Psoas muscle (tissue), 8 donors: ENCODE data around the gene HEXIM1. TPM values are rescaled to one million over a fixed set of nuclear protein-coding genes. Genes with fewer than 3 reads are reported as not detected.

ENCODE experiments used
- ATAC-seq, 4 donors: fragments of 200-7000 bp; cut with Tn5 transposase; one replicate each; pipeline ENCODE4 v1.9.1; 2020; ENCODE audit warnings: moderate library complexity in 3 of 4, mild to moderate bottlenecking in 2 of 4
- DNase-seq, 2 donors: peaks; one replicate each; pipeline ENCODE4 v3.0.0-alpha.2; 2020
- H3K27ac ChIP-seq: fragments of 200-600 bp; one replicate; pipeline ENCODE4 v1.8.0; 2022
- H3K27me3 ChIP-seq, 3 donors: fragments of 200-600 bp in 1 of 3; one replicate each; pipeline versions ENCODE4 v1.6.1 to v1.8.0; 2013 to 2022; ENCODE audit warnings: low read length in 2 of 3, mild to moderate bottlenecking in 2 of 3, moderate library complexity in 1 of 3; ENCODE audit not compliant: insufficient read depth in 3 of 3
- H3K36me3 ChIP-seq, 2 donors: fragments of 200-600 bp in 1 of 2; one replicate each; pipeline versions ENCODE4 v1.6.1 to v1.8.0; 2013 to 2022; ENCODE audit warnings: low read depth in 1 of 2, mild to moderate bottlenecking in 1 of 2, moderate library complexity in 1 of 2; ENCODE audit not compliant: insufficient read depth in 1 of 2
- H3K4me1 ChIP-seq: fragments of 200-600 bp; one replicate; pipeline ENCODE4 v1.8.0; 2022
- H3K4me3 ChIP-seq: fragments of 200-600 bp; one replicate; pipeline ENCODE4 v1.8.0; 2022; ENCODE audit warnings: mild to moderate bottlenecking
- H3K9me3 ChIP-seq: fragments of 200-600 bp; one replicate; pipeline ENCODE4 v1.8.0; 2022
- WGBS, 3 donors: extraction: QIAGEN DNeasy Blood & Tissue Kit; methylation state at CpG; one replicate each; pipeline versions ENCODE4 v1.1.6 to v1.1.7; 2013; 5-methylcytosine and 5-hydroxymethylcytosine counted together
- intact Hi-C, 2 donors: fragments of 100-400 bp; cut with DNase I; formaldehyde crosslinking; loops; one replicate each; pipeline versions ENCODE4 v1.11.0 to v1.14.2; 2022
- polyA plus RNA-seq, 3 donors: library from polyadenylated mRNA; stranded (reverse); fragments of 200-250 nt; gene quantifications; one replicate each; pipeline ENCODE4 v1.2.3, GENCODE V29; 2013
- total RNA-seq, 4 donors: library from RNA; stranded (reverse); fragmentation: NEBNext Ultra II Directional in 2 of 4; extraction: Animal tissue kit (Norgen Biotek cat#: 25700) in 2 of 4; gene quantifications; one replicate each; pipeline versions ENCODE4 v1.2.1 to v1.2.4, GENCODE V29; 2021 to 2023
- TF ChIP-seq, protein P1 (sequence below): fragments of 200-600 bp; IDR thresholded peaks from one replicate; pipeline ENCODE4 v1.8.0; 2022; ENCODE audit warnings: antibody characterized with exemption
- donor health status: healthy with polysubstance abuse.
- donor health status: DM: no; HTN: no; CAD: no; lungs with moderate emphysema.
- donor health status: Bipolar disorder and iron deficiency.
- donor health status: healthy.
- donor health status: DM: yes; HTN: yes; CAD: no.
- donor health status: DM: no; HTN: no; CAD: no.
- donor health status: DM: no; HTN: no; CAD: no.
- donor health status: DM: yes; HTN: yes; CAD: no.

The HEXIM1 gene
- total and polyA plus RNA-seq, 7 donors: 9.5 to 127 (median 29.2) TPM

DNA sequence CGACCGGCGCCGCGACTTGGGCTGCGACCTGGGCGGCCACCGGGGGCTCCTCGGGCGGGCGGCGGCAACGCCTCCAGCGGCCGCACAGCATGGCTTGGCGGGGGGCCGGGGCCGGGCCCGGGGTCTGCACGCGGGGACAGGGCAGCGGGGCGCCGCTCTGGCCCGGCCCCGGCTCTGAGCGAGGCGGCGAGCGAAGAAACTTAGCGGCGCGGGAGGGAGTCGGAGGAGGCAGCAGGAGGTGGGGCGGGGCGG is 16.0 kb upstream of the HEXIM1 start, which contains the start of gene PLCD3:
Gene PLCD3, minus strand, starts transcription at position 196 of the 252 bp plus-strand sequence. Its CDS starts 105 bp downstream, at position 91.
- WGBS, 3 donors: 0 to 2% (median 1%) methylated on average over 19 to 36 of the region's 36 CpGs
- no peaks in the 10 kb centered on the region for H3K9me3 ChIP-seq
- peak within 1 kb of the TSS; percentile 88 for H3K4me3 ChIP-seq
- H3K27ac ChIP-seq: peak within 1 kb of the TSS; percentile 91
- ATAC-seq (no peak), DNase-seq (no peak)
- H3K27me3 ChIP-seq: no peaks in the 10 kb centered on the region
- H3K36me3 ChIP-seq: no peaks in the 10 kb centered on the region
- TF ChIP-seq, protein P1, sequence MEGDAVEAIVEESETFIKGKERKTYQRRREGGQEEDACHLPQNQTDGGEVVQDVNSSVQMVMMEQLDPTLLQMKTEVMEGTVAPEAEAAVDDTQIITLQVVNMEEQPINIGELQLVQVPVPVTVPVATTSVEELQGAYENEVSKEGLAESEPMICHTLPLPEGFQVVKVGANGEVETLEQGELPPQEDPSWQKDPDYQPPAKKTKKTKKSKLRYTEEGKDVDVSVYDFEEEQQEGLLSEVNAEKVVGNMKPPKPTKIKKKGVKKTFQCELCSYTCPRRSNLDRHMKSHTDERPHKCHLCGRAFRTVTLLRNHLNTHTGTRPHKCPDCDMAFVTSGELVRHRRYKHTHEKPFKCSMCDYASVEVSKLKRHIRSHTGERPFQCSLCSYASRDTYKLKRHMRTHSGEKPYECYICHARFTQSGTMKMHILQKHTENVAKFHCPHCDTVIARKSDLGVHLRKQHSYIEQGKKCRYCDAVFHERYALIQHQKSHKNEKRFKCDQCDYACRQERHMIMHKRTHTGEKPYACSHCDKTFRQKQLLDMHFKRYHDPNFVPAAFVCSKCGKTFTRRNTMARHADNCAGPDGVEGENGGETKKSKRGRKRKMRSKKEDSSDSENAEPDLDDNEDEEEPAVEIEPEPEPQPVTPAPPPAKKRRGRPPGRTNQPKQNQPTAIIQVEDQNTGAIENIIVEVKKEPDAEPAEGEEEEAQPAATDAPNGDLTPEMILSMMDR: no peak
- peaks cover 43% of the 10 kb centered on the region for H3K4me1 ChIP-seq
- intact Hi-C loops: loop anchor here (2.0 to 10.0 kb wide), 7 partner anchors 35 to 357 kb away; partner anchors contain the start of gene DCAKD (in 1 of the 2)

DNA sequence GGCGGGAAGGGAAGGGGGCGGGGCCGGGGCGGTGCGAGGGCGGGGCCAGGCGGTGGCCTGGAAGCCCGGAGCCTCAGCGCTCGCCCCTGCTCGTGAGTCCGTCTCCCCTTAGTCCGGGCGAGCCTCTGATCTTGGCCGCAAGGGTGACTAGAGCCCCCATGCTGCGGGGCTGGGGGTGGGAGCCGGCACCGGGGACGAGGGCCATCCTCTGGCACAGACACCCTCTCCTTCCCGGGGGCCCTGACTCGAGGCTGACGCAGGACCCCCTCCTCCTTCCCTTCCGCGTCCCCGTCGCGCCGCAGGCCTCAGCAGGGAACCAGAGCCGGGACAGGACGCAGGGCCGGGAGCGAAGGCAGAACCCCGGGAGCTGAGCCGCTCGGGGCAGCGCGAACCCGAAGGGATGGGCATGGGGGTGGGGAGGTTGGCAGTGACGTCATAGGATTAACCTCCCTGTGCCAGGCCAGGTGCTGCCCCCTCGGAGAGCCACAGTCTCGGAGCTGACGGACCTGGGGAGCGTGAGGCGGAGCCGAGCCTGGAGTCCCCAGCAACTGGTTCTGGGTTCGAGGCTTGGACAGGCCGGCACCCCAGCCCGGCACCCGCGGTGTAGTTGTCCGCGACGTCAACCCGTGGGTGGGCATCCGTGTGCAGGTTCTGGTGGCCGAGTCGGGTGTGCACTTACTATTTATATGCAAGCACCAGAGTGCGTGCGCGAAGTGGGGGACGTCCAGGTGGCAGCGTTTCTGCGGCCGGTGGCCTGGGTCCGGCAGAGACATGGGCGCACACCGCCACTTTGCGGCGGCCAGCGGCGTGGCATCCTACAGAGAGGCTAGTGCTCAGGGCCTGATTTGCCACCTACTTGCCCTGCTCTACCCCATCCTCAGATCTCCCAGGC is 15.5 kb upstream of the HEXIM1 start:
- DNase-seq (peak; percentile 87 to 93), ATAC-seq (peak; percentile 63 to 77 (median 70))
- intact Hi-C loops: loop anchor here (2.0 to 10.0 kb wide), 7 partner anchors 36 to 358 kb away; partner anchors contain the start of gene DCAKD (in 1 of the 2)
- Histone ChIP-seq H3K4me1 (peaks cover 39% of the 10 kb centered on the region), H3K27ac (peak overlapping the region; percentile 91), H3K27me3 (no peaks in the 10 kb centered on the region), H3K36me3 (peaks cover 0 to under 1% of the 10 kb centered on the region in 2 donors), H3K9me3 (no peaks in the 10 kb centered on the region), H3K4me3 (peak overlapping the region; percentile 88)
- 1 to 2% (median 1%) methylated on average over 45 to 71 of the region's 71 CpGs for WGBS, 3 donors
- TF ChIP-seq, protein P1: peak; percentile 79

DNA sequence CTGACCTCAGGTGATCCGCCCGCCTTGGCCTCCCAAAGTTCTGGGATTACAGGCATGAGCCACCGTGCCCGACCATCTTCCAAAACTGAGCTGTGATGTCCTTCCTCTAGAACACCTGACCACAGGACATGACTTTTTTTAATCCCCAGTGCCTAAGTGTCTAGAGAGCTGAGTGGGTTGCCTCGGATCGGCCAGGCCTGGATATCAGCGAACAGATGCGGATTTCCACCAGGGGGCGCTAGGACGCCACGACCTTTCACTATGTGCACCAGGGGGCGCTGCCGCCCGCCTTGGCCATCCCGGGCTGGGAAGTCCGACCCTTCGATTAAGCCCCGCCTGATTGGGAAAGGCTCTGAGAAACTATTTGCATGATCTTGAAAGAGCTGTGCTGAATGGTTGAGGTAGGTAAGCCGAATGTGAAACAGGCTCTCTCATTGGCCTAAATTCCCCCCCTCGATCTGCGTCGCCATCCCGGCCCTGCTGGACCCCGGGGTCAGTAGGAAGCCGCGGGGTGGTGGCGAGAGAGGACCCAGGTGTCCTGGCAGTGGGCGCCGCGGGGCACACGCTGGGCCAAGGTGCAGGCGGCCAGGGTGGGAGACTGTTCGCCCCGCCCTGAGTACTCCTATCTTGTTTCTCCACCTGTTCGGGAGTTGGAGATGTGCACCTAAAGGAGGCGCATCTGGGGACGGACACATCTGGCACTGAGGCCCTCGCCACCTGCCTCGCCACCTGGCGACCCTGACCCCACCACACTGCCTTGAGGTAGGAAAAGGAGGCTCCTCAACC is 12.9 kb upstream of the HEXIM1 start, which contains the start of gene ACBD4:
Gene ACBD4, plus strand, starts transcription at position 496 of the 786 bp plus-strand sequence. CDS start 458 bp downstream, outside the sequence.
- H3K27ac ChIP-seq: peak within 1 kb of the TSS; percentile 69
- no peaks in the 10 kb centered on the region for H3K27me3 ChIP-seq
- TF ChIP-seq, protein P1: peak; percentile 100
- intact Hi-C loops: loop anchor here in 1 of 2 donors (10.0 kb wide), 1 partner anchor 361 kb away; no protein-coding TSS in a partner anchor
- peak; percentile 79 to 83 (median 82) for ATAC-seq
- peaks cover 14% of the 10 kb centered on the region for H3K4me1 ChIP-seq
- 5% methylated on average over 40 of the region's 40 CpGs for WGBS, 3 donors
- H3K36me3 ChIP-seq: peaks cover 0 to 4% of the 10 kb centered on the region in 2 donors
- H3K9me3 ChIP-seq: no peaks in the 10 kb centered on the region
- H3K4me3 ChIP-seq: peak within 1 kb of the TSS; percentile 71
- DNase-seq: peak; percentile 94 to 97

DNA sequence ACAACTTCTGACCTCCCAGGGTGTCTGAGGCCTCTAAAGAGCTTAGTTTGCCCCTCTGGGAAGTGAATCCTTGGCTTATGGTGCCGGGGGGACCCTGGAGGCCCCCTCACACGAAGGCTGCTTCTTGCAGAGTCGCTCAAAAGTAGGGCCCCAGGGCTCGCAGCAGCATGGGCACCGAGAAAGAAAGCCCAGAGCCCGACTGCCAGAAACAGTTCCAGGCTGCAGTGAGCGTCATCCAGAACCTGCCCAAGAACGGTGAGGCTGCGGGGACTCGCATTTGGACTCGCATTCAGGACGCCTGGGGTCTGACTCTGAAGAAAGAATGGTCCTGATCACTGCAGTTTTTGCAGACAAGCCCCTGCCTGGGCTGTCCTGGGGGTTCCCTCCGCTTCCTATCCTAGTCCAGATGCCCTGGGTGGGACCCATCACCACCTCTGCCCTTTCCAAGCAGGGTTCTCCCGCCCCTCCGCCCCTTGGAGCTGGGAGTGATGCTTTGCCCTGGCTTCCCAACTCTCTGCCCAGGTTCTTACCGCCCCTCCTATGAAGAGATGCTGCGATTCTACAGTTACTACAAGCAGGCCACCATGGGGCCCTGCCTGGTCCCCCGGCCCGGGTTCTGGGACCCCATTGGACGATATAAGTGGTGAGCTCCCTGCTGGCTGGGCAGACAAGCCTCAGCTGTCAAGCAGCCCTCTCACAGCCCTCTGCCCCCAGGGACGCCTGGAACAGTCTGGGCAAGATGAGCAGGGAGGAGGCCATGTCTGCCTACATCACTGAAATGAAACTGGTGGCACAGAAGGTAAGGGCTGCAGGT is 12.1 kb upstream of the HEXIM1 start:
- H3K4me3 ChIP-seq: peak overlapping the region; percentile 71
- intact Hi-C loops: loop anchor here (1.0 to 10.0 kb wide), 3 partner anchors 61 to 361 kb away; no protein-coding TSS in a partner anchor

More for the DNA sequence above, 12.1 kb upstream of the HEXIM1 start:
- Histone ChIP-seq H3K9me3 (no peaks in the 10 kb centered on the region), H3K36me3 (peaks cover 0 to 4% of the 10 kb centered on the region in 2 donors), H3K4me1 (peaks cover 6% of the 10 kb centered on the region), H3K27ac (peak overlapping the region; percentile 69), H3K27me3 (no peaks in the 10 kb centered on the region)
- DNase-seq: peak in 1 of 2 donors; percentile 56
- no peak for ATAC-seq
- TF ChIP-seq, protein P1: no peak
- WGBS, 3 donors: 45 to 57% (median 47%) methylated on average over 21 of the region's 21 CpGs
